Endothelial cell of umbilical vein (primary cell): ENCODE results near the gene WDR4. TPM values are rescaled to one million over a fixed set of nuclear protein-coding genes. Genes with fewer than 3 reads are reported as not detected.

Experiments
- BruUV-seq: library from RNA; stranded (reverse); fragments of 400-500 nt; replicated peaks from 2 replicates; lab custom pipeline; 2021; lab: Mats Ljungman, UMichigan
- CTCF ChIA-PET: fragments of 300-600, 350-600 bp; sonication (Branson Sonifier 250); formaldehyde crosslinking; loops from one replicate; lab custom pipeline; 2021; ENCODE audit warnings: antibody characterized with exemption, inconsistent platforms; lab: Charles Lee
- POLR2A ChIA-PET: fragments of 300-600, 350-600 bp; sonication (Branson Sonifier 250); formaldehyde crosslinking; loops from one replicate; lab custom pipeline; 2021; ENCODE audit warnings: antibody characterized with exemption, inconsistent platforms; lab: Charles Lee
- DNase-seq: peaks from one replicate; pipeline ENCODE4 v3.0.0-alpha.2; 2011; ENCODE audit warnings: low read depth, low spot score
- FAIRE-seq: peaks from 2 replicates; lab custom pipeline; 2011; peaks lifted over from hg19 to GRCh38; lab: Jason Lieb, UNC
- H2AFZ ChIP-seq: 2 replicates; pipeline ENCODE4 v1.6.0; 2012; ENCODE audit warnings: low read depth, low read length, control low read depth, inconsistent platforms
- H3K27ac ChIP-seq: 2 replicates; pipeline ENCODE4 v1.5.1; 2011; ENCODE audit warnings: low read depth, mild to moderate bottlenecking, control low read depth, low read length, moderate library complexity; ENCODE audit not compliant: insufficient read depth
- H3K27me3 ChIP-seq, 2 experiments: 2 replicates each; pipeline versions ENCODE4 v1.6.0 to v1.6.1; 2011; ENCODE audit warnings: low read length in 2 of 2, mixed read lengths in 1 of 2; ENCODE audit not compliant: control insufficient read depth in 2 of 2, insufficient read depth in 2 of 2
- H3K36me3 ChIP-seq, 2 experiments: 2 replicates in 1 of 2; 3 replicates in 1 of 2; pipeline ENCODE4 v1.5.1; 2011; ENCODE audit warnings: low read length in 2 of 2, mild to moderate bottlenecking in 1 of 2, moderate library complexity in 1 of 2; ENCODE audit not compliant: control insufficient read depth in 2 of 2, insufficient read depth in 2 of 2; ENCODE audit errors: extremely low read depth in 1 of 2
- H3K4me1 ChIP-seq: 3 replicates; pipeline ENCODE4 v1.5.1; 2011; ENCODE audit warnings: mild to moderate bottlenecking, low read length; ENCODE audit not compliant: control insufficient read depth, insufficient read depth; ENCODE audit errors: extremely low read depth
- H3K4me2 ChIP-seq: 2 replicates; pipeline ENCODE4 v1.6.1; 2011; ENCODE audit warnings: low read length, control low read depth, mixed read lengths; ENCODE audit not compliant: insufficient read depth
- H3K4me3 ChIP-seq, 3 experiments: fragments of 200-600 bp in 1 of 3; sonication (generic), shearing (Covaris generic) in 1 of 3; replicated peaks in 1 of 3; 2 replicates each; pipeline ENCODE4 v1.5.1; 2011 to 2016; ENCODE audit warnings: control low read depth in 3 of 3, low read length in 3 of 3, mild to moderate bottlenecking in 2 of 3, inconsistent platforms in 1 of 3, low read depth in 1 of 3, moderate library complexity in 1 of 3; ENCODE audit not compliant: insufficient read depth in 1 of 3
- H3K79me2 ChIP-seq: 2 replicates; pipeline ENCODE4 v1.6.0; 2012; ENCODE audit warnings: low read length, inconsistent platforms; ENCODE audit not compliant: control insufficient read depth, insufficient read depth
- H3K9ac ChIP-seq: replicated peaks from 2 replicates; pipeline ENCODE3; 2011; ENCODE audit warnings: low read length, control low read depth; ENCODE audit not compliant: insufficient read depth; ENCODE audit errors: extremely low read depth
- H3K9me1 ChIP-seq: replicated peaks from 3 replicates; pipeline ENCODE4 v1.6.0; 2011; ENCODE audit warnings: mild to moderate bottlenecking, low read length; ENCODE audit not compliant: control insufficient read depth, insufficient read depth; ENCODE audit errors: extremely low read depth
- H3K9me3 ChIP-seq: replicated peaks from 2 replicates; pipeline ENCODE4 v1.5.1; 2012; ENCODE audit warnings: low read length, inconsistent platforms; ENCODE audit not compliant: control insufficient read depth, insufficient read depth
- H4K20me1 ChIP-seq: replicated peaks from 2 replicates; pipeline ENCODE3; 2011; ENCODE audit warnings: mild to moderate bottlenecking, low read length; ENCODE audit not compliant: control insufficient read depth, insufficient read depth; ENCODE audit errors: extremely low read depth
- CTCF ChIP-seq, 2 donors: IDR thresholded peaks; 1 replicate in 1 of 2; 2 replicates in 1 of 2; pipeline ENCODE4 v1.5.1; 2011; ENCODE audit warnings: low read length in 2 of 2, mild to moderate bottlenecking in 2 of 2, moderate library complexity in 2 of 2, control low read depth in 1 of 2, inconsistent platforms in 1 of 2, low read depth in 1 of 2; ENCODE audit not compliant: insufficient read depth in 1 of 2; ENCODE audit errors: extremely low read depth in 1 of 2
- EZH2 ChIP-seq: IDR thresholded peaks from 2 replicates; pipeline ENCODE4 v1.6.1; 2012; ENCODE audit warnings: borderline replicate concordance, low read depth, mild to moderate bottlenecking, moderate library complexity, low read length, inconsistent platforms; ENCODE audit not compliant: severe bottlenecking
- FOS ChIP-seq: IDR thresholded peaks from 2 replicates; pipeline ENCODE4 v1.6.1; 2011; ENCODE audit warnings: mild to moderate bottlenecking, low read length, moderate library complexity, borderline replicate concordance; ENCODE audit not compliant: insufficient read depth
- GATA2 ChIP-seq: IDR thresholded peaks from 2 replicates; pipeline ENCODE4 v1.7.0; 2011; ENCODE audit warnings: low read depth, mild to moderate bottlenecking, moderate library complexity, mixed read lengths, low read length; ENCODE audit not compliant: insufficient read length, insufficient read depth
- JUN ChIP-seq: IDR thresholded peaks from 2 replicates; pipeline ENCODE4 v1.6.1; 2011; ENCODE audit warnings: borderline replicate concordance, low read depth; ENCODE audit not compliant: insufficient read length, insufficient read depth
- MAX ChIP-seq: IDR thresholded peaks from 2 replicates; pipeline ENCODE4 v1.6.1; 2011; ENCODE audit not compliant: insufficient read depth, insufficient read length
- MYC ChIP-seq: IDR thresholded peaks from one replicate; pipeline ENCODE4 v1.6.1; 2011; ENCODE audit warnings: mild to moderate bottlenecking, low read depth, low read length
- POLR2A ChIP-seq: IDR thresholded peaks from 2 replicates; pipeline ENCODE4 v1.6.1; 2012; ENCODE audit warnings: low read depth, mild to moderate bottlenecking, control low read depth, low read length
- POLR2AphosphoS5 ChIP-seq: IDR thresholded peaks from 2 replicates; pipeline ENCODE4 v1.6.1; 2012; ENCODE audit warnings: low read depth, mild to moderate bottlenecking, control low read depth, low read length, moderate library complexity; ENCODE audit not compliant: insufficient read depth
- dilution Hi-C: fragments of 300-500 bp; cut with MboI; formaldehyde crosslinking; loops from one replicate; pipeline ENCODE4 v1.15.0; 2019; ENCODE audit warnings: low sequenced_read_pairs; ENCODE audit not compliant: extremely low pct_ligation_motif_present
- intact Hi-C: fragments of 100-400 bp; cut with micrococcal nuclease; formaldehyde crosslinking; loops from one replicate; pipeline ENCODE4 v1.10.0; 2022
- polyA plus RNA-seq, 4 experiments: library from polyadenylated mRNA; depleted of rRNA in 3 of 4; stranded (reverse) in 3 of 4; unstranded in 1 of 4; fragments of >200 nt; gene quantifications; 2 replicates each; pipeline versions ENCODE4 v1.2.1 to v1.2.3, GENCODE V29; 2011 to 2012; ENCODE audit warnings: missing spikeins in 1 of 4
- total RNA-seq: library from RNA; stranded (reverse); gene quantifications from 2 replicates; pipeline ENCODE4 v1.2.3, GENCODE V29; 2021

Gene WDR4
- total and polyA plus RNA-seq, 2 donors (not counting 3 experiments of a cell fraction or from before 2014, with no cell fraction given), result 24.5 to 40.0 TPM

GRCh38 chr21:42840411-42841155 lies 38.8 kb downstream of the WDR4 start:
- TF ChIP-seq MYC (no peak), GATA2 (no peak), POLR2A (no peak), JUN (no peak)
- peaks cover 0 to 21% of the 10 kb centered on the region in 2 experiments for H3K36me3 ChIP-seq
- peaks cover 13% of the 10 kb centered on the region for H3K79me2 ChIP-seq
- ChIA-PET POLR2A (no interaction called here), CTCF (no interaction called here)
- H3K4me1 ChIP-seq, result no peaks in the 10 kb centered on the region
- no peaks in the 10 kb centered on the region for H3K9me1 ChIP-seq
- intact Hi-C loops (no loop called here), dilution Hi-C loops (no loop called here)
- FAIRE-seq, result no peak
- no peaks in the 10 kb centered on the region for H4K20me1 ChIP-seq
- H3K4me3 ChIP-seq, result no peak overlapping the region
- DNase-seq, result no peak
- no peak overlapping the region for H3K27ac ChIP-seq
- no peaks in the 10 kb centered on the region for H3K9me3 ChIP-seq
- no peak overlapping the region for H3K4me2 ChIP-seq
- no peaks in the 10 kb centered on the region for H3K27me3 ChIP-seq
- H2AFZ ChIP-seq, result no peak overlapping the region
- H3K9ac ChIP-seq, result no peak overlapping the region
- TSS peak; percentile 11 for BruUV-seq

- H3K9me3 ChIP-seq, result no peaks in the 10 kb centered on the region
- POLR2A ChIA-PET, result no interaction called here
- FAIRE-seq (no peak), DNase-seq (no peak)
- dilution Hi-C loops (no loop called here), intact Hi-C loops (no loop called here)
- H3K27ac ChIP-seq, result no peak overlapping the region
- H3K27me3 ChIP-seq, result no peaks in the 10 kb centered on the region
- no peaks in the 10 kb centered on the region for H4K20me1 ChIP-seq
- no peaks in the 10 kb centered on the region for H3K9me1 ChIP-seq
- peaks cover 0 to 20% of the 10 kb centered on the region in 2 experiments for H3K36me3 ChIP-seq
- no peak overlapping the region for H3K4me3 ChIP-seq
- H3K4me2 ChIP-seq, result no peak overlapping the region
- H2AFZ ChIP-seq, result no peak overlapping the region
- TF ChIP-seq FOS (no peak), JUN (no peak), MYC (no peak), POLR2A (no peak), EZH2 (no peak), POLR2AphosphoS5 (no peak), CTCF (IDR thresholded peaks at IDR 0.05; ENCODE audit: extremely low read depth in 1 of 2, insufficient read depth in 1 of 2, low read depth in 1 of 2, low read length in 2 of 2) (no peak), MAX (no peak), GATA2 (no peak)
- H3K79me2 ChIP-seq, result peaks cover 7% of the 10 kb centered on the region
- no TSS peak for BruUV-seq
- H3K4me1 ChIP-seq, result no peaks in the 10 kb centered on the region
- CTCF ChIA-PET, result no interaction called here
- no peak overlapping the region for H3K9ac ChIP-seq
Measured at GRCh38 chr21:42839271-42840231, 39.8 kb downstream of the WDR4 start.
